Parathyroid adenoma (tissue), 2 donors: Measurements from ENCODE around the gene GOLGA6L24.
"Not testable (repeated sequence)": the region's sequence is repeated elsewhere in the genome, so short reads cannot be mapped to it uniquely, and the experiment has no call there.

Source experiments
- H2AFZ ChIP-seq: fragments of 300-600 bp; sonication (generic); one replicate; pipeline ENCODE4 v1.7.0; 2017; ENCODE audit warnings: antibody characterized with exemption, mild to moderate bottlenecking
- H3K27ac ChIP-seq: fragments of 300-600 bp; sonication (generic); one replicate; pipeline ENCODE4 v1.7.0; 2017
- H3K27me3 ChIP-seq: fragments of 300-600 bp; sonication (generic); one replicate; pipeline ENCODE4 v1.7.0; 2017; ENCODE audit warnings: low read length; ENCODE audit not compliant: control insufficient read depth, insufficient read depth
- H3K36me3 ChIP-seq: fragments of 300-600 bp; sonication (generic); one replicate; pipeline ENCODE4 v1.7.0; 2017; ENCODE audit warnings: low read length; ENCODE audit not compliant: control insufficient read depth, insufficient read depth
- H3K4me1 ChIP-seq: fragments of 300-600 bp; sonication (generic); one replicate; pipeline ENCODE4 v1.7.0; 2017; ENCODE audit warnings: control low read depth
- H3K4me2 ChIP-seq: fragments of 300-600 bp; sonication (generic); one replicate; pipeline ENCODE4 v1.7.0; 2017; ENCODE audit warnings: low read length
- H3K4me3 ChIP-seq: fragments of 300-600 bp; sonication (generic); one replicate; pipeline ENCODE4 v1.7.0; 2017; ENCODE audit warnings: low read depth, low read length
- H3K79me2 ChIP-seq: fragments of 300-600 bp; sonication (generic); one replicate; pipeline ENCODE4 v1.7.0; 2017; ENCODE audit warnings: control low read depth
- H3K9ac ChIP-seq: fragments of 300-600 bp; sonication (generic); one replicate; pipeline ENCODE4 v1.7.0; 2017; ENCODE audit warnings: mild to moderate bottlenecking
- H3K9me3 ChIP-seq: fragments of 300-600 bp; sonication (generic); one replicate; pipeline ENCODE4 v1.7.0; 2017; ENCODE audit warnings: low read length; ENCODE audit not compliant: control insufficient read depth
- donor health status: primary hyperparathyroidism.

Gene GOLGA6L24

DNA sequence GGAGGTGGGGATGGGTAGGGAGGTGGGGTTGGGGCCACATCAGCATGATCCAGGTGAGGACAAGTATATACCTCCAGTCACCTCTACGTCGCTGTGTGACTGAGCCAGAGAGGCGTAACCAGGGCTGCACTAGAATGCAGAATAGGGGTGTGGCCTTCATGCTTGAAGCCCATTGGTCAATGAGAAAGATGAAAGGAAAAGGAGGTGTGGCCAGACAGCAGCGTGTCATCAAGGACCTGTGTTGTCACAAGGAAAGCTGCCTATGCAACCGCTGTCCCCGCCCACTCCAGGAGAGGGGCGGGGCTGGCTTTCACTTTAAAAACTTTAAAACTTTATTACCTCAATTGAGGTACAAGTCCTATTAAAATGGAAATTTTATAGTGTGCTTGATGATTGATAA, at the start of gene GOLGA6L24:
Gene GOLGA6L24 (minus strand): TSS at position 101 of the 400 bp plus-strand sequence. CDS start 61 bp downstream, at position 40.
- not testable (repeated sequence) for H3K9ac ChIP-seq, H3K4me1 ChIP-seq, H3K9me3 ChIP-seq, H2AFZ ChIP-seq, H3K4me3 ChIP-seq, H3K4me2 ChIP-seq, H3K79me2 ChIP-seq, H3K27me3 ChIP-seq, H3K36me3 ChIP-seq, H3K27ac ChIP-seq

DNA sequence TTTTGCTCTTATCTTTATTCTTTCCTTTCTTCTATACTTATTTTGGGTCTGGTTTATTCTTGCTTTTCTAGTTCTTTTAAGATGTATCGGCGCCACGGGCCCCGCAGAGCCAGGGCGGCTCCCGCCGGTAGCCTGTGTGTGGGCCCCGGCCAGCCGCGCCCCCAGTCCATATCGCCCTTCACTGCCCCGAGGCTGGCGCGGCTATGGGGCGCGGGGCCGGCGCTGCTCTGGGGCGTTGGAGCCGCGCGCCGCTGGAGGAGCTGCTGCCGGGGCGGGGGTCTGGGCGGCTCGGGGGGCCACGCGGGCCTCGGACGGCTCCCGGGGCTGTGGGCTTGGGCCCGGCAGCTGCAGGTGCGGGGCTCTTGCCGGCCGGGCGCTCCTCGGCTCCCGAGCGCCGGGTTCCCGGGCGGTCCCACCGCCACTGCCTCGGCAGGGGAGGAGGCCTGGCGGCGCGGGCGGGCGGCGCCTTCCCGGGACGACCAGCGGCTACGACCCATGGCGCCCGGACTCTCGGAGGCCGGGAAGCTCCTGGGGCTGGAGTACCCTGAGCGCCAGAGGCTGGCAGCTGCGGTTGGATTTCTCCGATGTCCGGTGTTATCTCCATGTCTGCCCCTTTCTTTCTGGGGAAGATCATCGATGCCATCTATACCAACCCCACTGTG, 45.0 kb upstream of the GOLGA6L24 start:
- not testable (repeated sequence) for H3K27ac ChIP-seq, H3K4me3 ChIP-seq, H2AFZ ChIP-seq, H3K79me2 ChIP-seq, H3K9ac ChIP-seq, H3K27me3 ChIP-seq, H3K9me3 ChIP-seq, H3K4me1 ChIP-seq, H3K4me2 ChIP-seq, H3K36me3 ChIP-seq

DNA sequence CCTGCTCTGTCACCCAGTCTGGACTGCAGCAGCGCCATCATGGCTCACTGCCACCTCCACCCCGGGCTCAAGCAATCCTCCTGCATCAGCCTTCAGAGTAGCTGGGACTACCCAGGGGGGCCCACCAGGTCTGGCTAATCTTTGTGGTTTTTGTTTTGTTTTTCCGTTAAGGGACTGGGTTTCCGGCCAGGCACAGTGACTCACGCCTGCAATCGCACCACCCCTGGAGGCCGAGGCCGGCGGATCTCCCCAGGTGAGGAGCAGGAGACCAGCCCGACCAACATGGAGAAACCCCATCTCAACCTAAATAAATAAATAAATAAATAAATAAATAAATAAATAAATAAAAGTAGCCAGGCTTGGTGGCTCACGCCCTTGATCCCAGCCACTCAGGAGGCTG, 38.1 kb upstream of the GOLGA6L24 start:
- H3K27me3 ChIP-seq, H3K27ac ChIP-seq, H3K36me3 ChIP-seq, H3K4me2 ChIP-seq, H3K79me2 ChIP-seq, H2AFZ ChIP-seq, H3K4me1 ChIP-seq, H3K9me3 ChIP-seq, H3K4me3 ChIP-seq, H3K9ac ChIP-seq: not testable (repeated sequence)

GRCh38 chr15:28380053-28380452, 22.2 kb upstream of the GOLGA6L24 start:
- not testable (repeated sequence) for H2AFZ ChIP-seq, H3K4me1 ChIP-seq, H3K36me3 ChIP-seq, H3K27ac ChIP-seq, H3K4me2 ChIP-seq, H3K4me3 ChIP-seq, H3K9ac ChIP-seq, H3K27me3 ChIP-seq, H3K79me2 ChIP-seq, H3K9me3 ChIP-seq

DNA sequence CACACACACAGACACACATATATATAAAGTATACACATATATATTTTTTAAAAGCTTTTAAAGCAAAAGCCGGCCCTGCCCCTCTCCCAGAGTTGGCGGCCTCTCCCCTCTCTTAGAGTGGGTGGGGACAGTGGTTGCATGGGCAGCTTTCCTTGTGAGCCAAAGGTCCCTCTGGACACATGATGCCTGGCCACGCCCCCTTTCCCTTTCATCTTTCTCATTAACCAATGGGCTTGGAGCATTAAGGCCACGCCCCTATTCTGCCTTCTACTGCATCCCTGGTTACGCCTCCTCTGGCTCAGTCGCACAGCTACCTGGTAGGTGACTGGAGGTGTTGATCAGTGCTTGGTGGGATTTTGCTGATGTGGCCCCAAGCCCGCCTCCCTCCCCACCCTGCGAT, 20.5 kb upstream of the GOLGA6L24 start, which contains the start of gene GOLGA8F:
Gene GOLGA8F (plus strand): TSS at position 301 of the 400 bp plus-strand sequence. CDS start 98 bp downstream, at position 399.
- not testable (repeated sequence) for H3K27ac ChIP-seq, H3K79me2 ChIP-seq, H3K9ac ChIP-seq, H3K4me2 ChIP-seq, H3K36me3 ChIP-seq, H3K27me3 ChIP-seq, H2AFZ ChIP-seq, H3K4me1 ChIP-seq, H3K4me3 ChIP-seq, H3K9me3 ChIP-seq

- not testable (repeated sequence) for H3K9ac ChIP-seq, H3K4me2 ChIP-seq, H3K4me1 ChIP-seq, H3K9me3 ChIP-seq, H3K36me3 ChIP-seq, H3K79me2 ChIP-seq, H3K27ac ChIP-seq, H2AFZ ChIP-seq, H3K4me3 ChIP-seq, H3K27me3 ChIP-seq
Observed at GRCh38 chr15:28365502-28365901, 7.6 kb upstream of the GOLGA6L24 start.

DNA sequence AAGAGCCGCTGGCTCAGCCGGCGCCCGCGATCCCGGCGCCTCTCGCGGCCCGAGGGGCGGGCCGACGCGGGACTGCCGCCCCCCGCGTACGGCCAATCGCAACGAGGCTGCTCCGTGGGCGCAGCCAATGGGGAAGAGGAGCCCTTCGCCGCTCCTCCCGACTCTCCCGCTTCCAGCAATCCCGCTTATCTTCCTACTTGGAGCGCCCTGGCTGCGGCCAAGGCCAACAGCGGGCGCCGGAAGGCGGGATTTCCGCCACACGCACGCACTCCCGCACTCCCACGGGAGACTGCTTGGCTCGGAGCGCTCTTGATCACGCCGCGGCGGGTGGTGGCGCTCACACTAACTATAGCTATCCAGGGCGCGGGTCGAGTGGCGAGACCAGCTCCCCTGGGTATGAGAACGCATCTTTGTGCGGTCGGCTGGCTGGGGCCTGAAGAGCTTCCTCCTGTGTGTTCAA, 35.7 kb downstream of the GOLGA6L24 start, which contains the start of gene HERC2:
Gene HERC2 (minus strand): TSS at position 51 of the 460 bp plus-strand sequence. CDS start 746 bp downstream, outside the sequence.
- not testable (repeated sequence) for H2AFZ ChIP-seq, H3K79me2 ChIP-seq, H3K4me3 ChIP-seq, H3K9ac ChIP-seq, H3K27me3 ChIP-seq, H3K27ac ChIP-seq, H3K36me3 ChIP-seq, H3K4me2 ChIP-seq, H3K4me1 ChIP-seq, H3K9me3 ChIP-seq

- not testable (repeated sequence) for H3K9me3 ChIP-seq, H3K79me2 ChIP-seq, H3K9ac ChIP-seq, H2AFZ ChIP-seq, H3K4me3 ChIP-seq, H3K27ac ChIP-seq, H3K4me2 ChIP-seq, H3K27me3 ChIP-seq, H3K4me1 ChIP-seq, H3K36me3 ChIP-seq
Observed at GRCh38 chr15:28321358-28322078, 36.4 kb downstream of the GOLGA6L24 start.

GRCh38 chr15:28319725-28320124, 38.2 kb downstream of the GOLGA6L24 start:
- not testable (repeated sequence) for H3K4me3 ChIP-seq, H3K9me3 ChIP-seq, H3K9ac ChIP-seq, H2AFZ ChIP-seq, H3K36me3 ChIP-seq, H3K4me1 ChIP-seq, H3K27me3 ChIP-seq, H3K27ac ChIP-seq, H3K79me2 ChIP-seq, H3K4me2 ChIP-seq

DNA sequence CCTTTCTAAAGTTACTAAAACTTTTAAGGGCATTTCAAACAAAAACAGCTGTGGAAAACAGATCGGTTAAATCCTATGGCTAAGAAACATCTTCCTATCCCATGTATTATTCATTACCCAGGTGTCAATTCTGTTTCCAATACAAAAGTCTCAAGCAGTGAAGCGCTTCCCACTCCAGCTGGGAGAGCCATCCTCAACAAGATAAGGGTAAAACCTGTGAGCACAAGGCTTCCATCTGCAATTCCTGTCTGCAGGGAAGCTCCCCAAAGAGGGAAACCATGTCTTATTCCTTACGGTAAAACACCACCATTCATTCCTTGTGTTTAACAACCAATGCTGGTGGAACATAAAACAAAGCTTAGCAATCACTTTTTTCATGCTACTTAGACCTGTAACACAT, 39.1 kb downstream of the GOLGA6L24 start:
- H3K4me2 ChIP-seq, H3K9ac ChIP-seq, H3K27me3 ChIP-seq, H2AFZ ChIP-seq, H3K4me1 ChIP-seq, H3K27ac ChIP-seq, H3K36me3 ChIP-seq, H3K9me3 ChIP-seq, H3K4me3 ChIP-seq, H3K79me2 ChIP-seq: not testable (repeated sequence)

GRCh38 chr15:28318122-28318521, 39.8 kb downstream of the GOLGA6L24 start:
- H3K9ac ChIP-seq, H3K27me3 ChIP-seq, H3K9me3 ChIP-seq, H3K4me3 ChIP-seq, H3K4me1 ChIP-seq, H2AFZ ChIP-seq, H3K79me2 ChIP-seq, H3K27ac ChIP-seq, H3K36me3 ChIP-seq, H3K4me2 ChIP-seq: not testable (repeated sequence)
